Measurements from ENCODE around the gene TRIM54.
"Not testable (repeated sequence)": the region's sequence is repeated elsewhere in the genome, so short reads cannot be mapped to it uniquely, and the experiment has no call there.

Gene TRIM54

DNA sequence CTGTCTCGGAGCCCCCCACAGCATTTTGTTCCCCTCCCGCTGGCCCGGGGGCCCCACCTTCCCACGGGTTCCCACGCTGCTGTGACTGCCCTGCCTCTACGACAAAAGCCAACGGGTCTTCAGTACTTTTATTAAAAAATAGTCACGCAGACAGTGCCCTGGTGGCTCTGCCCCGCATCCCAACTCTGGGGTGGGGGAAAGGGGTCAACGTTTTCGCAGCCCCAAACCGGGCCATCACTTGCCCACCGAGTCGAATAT is 25.0 kb downstream of the TRIM54 start:
- no peak overlapping the region for H3K4me3 ChIP-seq (ENCODE audit: low read depth in 1 of 2, low read length in 2 of 2)
- H3K27ac ChIP-seq (ENCODE audit: low read depth, low read length) = no peak overlapping the region
- H3K9me3 ChIP-seq (ENCODE audit: low read length) = no peaks in the 10 kb centered on the region
- H3K9ac ChIP-seq (ENCODE audit: low read length) = no peak overlapping the region
- H3K4me1 ChIP-seq (ENCODE audit: insufficient read depth, low read length) = peaks cover 8% of the 10 kb centered on the region
- peaks cover 11% of the 10 kb centered on the region for H3K36me3 ChIP-seq (ENCODE audit: insufficient read depth, low read length)
- H3K27me3 ChIP-seq (ENCODE audit: control insufficient read depth in 1 of 2, insufficient read depth in 2 of 2, low read length in 2 of 2) = peaks cover 20 to 35% of the 10 kb centered on the region in 2 donors

GRCh38 chr2:27307545-27308358 is 25.5 kb downstream of the TRIM54 start:
- Histone ChIP-seq H3K27me3 (ENCODE audit: control insufficient read depth in 1 of 2, insufficient read depth in 2 of 2, low read length in 2 of 2) (peaks cover 20 to 35% of the 10 kb centered on the region in 2 donors), H3K4me1 (ENCODE audit: insufficient read depth, low read length) (peaks cover 8% of the 10 kb centered on the region), H3K27ac (ENCODE audit: low read depth, low read length) (no peak overlapping the region), H3K9me3 (ENCODE audit: low read length) (no peaks in the 10 kb centered on the region), H3K9ac (ENCODE audit: low read length) (no peak overlapping the region), H3K4me3 (ENCODE audit: low read depth in 1 of 2, low read length in 2 of 2) (no peak overlapping the region), H3K36me3 (ENCODE audit: insufficient read depth, low read length) (peaks cover 17% of the 10 kb centered on the region)

DNA sequence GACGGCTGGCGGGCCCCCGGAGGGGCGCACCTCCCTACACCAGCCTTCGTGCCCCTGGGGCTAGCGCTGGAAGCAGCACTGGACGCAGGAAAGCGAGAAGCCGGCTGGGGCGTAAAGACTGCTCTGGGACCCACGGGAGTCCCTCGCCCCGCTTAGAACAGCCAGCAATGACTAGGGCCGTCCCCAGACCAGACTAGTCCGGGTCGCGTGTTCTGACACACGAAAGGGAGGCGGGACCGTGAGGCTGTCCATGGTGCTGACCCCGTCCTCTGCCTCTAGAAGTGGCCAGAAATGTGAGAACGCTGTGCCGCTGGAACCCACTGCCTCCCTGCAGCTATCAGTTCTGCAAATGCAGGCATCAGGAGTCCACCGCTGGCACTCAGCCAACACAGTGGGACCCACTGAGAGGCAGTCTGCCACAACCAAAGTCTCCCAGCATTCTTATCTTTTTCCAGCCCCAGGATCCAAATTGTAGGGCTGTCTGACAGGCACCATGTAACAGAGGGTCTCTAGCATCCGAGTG is 26.2 kb downstream of the TRIM54 start, which contains the start of gene UCN:
TSS of gene UCN (minus strand) at position 87 of the 523 bp plus-strand sequence. CDS start 550 bp downstream, outside the sequence.
- H3K4me3 ChIP-seq (ENCODE audit: low read depth in 1 of 2, low read length in 2 of 2) = no peak within 1 kb of the TSS
- peaks cover 17% of the 10 kb centered on the region for H3K36me3 ChIP-seq (ENCODE audit: insufficient read depth, low read length)

DNA sequence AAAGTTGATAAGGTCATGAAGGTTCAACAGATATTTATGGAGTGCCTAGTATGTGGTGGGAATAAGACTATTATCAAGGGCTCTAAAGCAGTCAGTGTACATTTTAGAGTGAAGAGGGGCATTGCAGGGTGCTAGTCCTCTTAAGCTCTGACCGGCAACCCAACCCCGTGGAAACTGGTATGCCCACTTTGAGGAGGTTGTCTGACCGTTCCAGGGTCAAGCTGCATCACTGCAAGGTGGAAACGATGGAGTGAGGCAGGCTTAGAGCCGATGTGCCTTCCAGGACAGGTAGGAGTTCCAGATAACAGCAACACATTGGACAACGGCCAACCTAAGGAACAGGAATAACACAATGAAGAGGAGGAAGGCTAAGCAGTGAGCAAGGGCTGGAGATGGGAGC is 27.4 kb downstream of the TRIM54 start:
- Histone ChIP-seq H3K27me3 (ENCODE audit: control insufficient read depth in 1 of 2, insufficient read depth in 2 of 2, low read length in 2 of 2) (peaks cover 20 to 35% of the 10 kb centered on the region in 2 donors), H3K36me3 (ENCODE audit: insufficient read depth, low read length) (peaks cover 17% of the 10 kb centered on the region), H3K9me3 (ENCODE audit: low read length) (no peaks in the 10 kb centered on the region)

More for the DNA sequence above, 26.2 kb downstream of the TRIM54 start, which contains the start of gene UCN:
- Histone ChIP-seq H3K27me3 (ENCODE audit: control insufficient read depth in 1 of 2, insufficient read depth in 2 of 2, low read length in 2 of 2) (peaks cover 20 to 35% of the 10 kb centered on the region in 2 donors), H3K9ac (ENCODE audit: low read length) (no peak within 1 kb of the TSS), H3K9me3 (ENCODE audit: low read length) (no peaks in the 10 kb centered on the region), H3K27ac (ENCODE audit: low read depth, low read length) (no peak within 1 kb of the TSS), H3K4me1 (ENCODE audit: insufficient read depth, low read length) (peaks cover 8% of the 10 kb centered on the region)

DNA sequence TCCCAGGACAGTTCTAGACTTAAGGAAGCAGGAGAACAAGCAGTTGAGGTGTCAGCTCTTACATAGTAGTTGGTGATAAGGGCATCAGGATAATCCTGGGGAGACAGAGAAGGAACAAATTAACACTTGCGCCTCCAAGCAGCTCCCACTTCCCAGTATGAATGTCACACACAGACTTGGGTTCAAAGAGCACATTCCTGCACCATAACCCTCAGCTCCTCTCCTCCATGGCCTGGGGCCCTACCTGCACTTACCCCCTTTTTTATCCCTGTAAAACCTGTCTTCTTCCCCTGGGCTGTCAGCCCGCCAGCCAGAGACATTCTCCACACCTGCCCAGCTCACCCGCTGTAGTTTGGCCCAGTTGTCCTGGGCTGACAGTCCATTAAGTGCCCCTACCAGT is 29.9 kb downstream of the TRIM54 start:
- Histone ChIP-seq H3K4me1 (ENCODE audit: insufficient read depth, low read length) (peaks cover 5% of the 10 kb centered on the region), H3K27me3 (ENCODE audit: control insufficient read depth in 1 of 2, insufficient read depth in 2 of 2, low read length in 2 of 2) (peaks cover 6 to 16% of the 10 kb centered on the region in 2 donors), H3K36me3 (ENCODE audit: insufficient read depth, low read length) (peaks cover 28% of the 10 kb centered on the region), H3K9me3 (ENCODE audit: low read length) (no peaks in the 10 kb centered on the region), H3K4me3 (ENCODE audit: low read depth in 1 of 2, low read length in 2 of 2) (no peak overlapping the region), H3K9ac (ENCODE audit: low read length) (no peak overlapping the region), H3K27ac (ENCODE audit: low read depth, low read length) (no peak overlapping the region)

More for the DNA sequence above, 27.4 kb downstream of the TRIM54 start:
- Histone ChIP-seq H3K4me1 (ENCODE audit: insufficient read depth, low read length) (peaks cover 8% of the 10 kb centered on the region), H3K4me3 (ENCODE audit: low read depth in 1 of 2, low read length in 2 of 2) (no peak overlapping the region), H3K27ac (ENCODE audit: low read depth, low read length) (no peak overlapping the region), H3K9ac (ENCODE audit: low read length) (no peak overlapping the region)

GRCh38 chr2:27313882-27314645 is 31.8 kb downstream of the TRIM54 start:
- H3K36me3 ChIP-seq (ENCODE audit: insufficient read depth, low read length) = peaks cover 28% of the 10 kb centered on the region
- H3K27ac ChIP-seq (ENCODE audit: low read depth, low read length) = no peak overlapping the region
- no peak overlapping the region for H3K4me3 ChIP-seq (ENCODE audit: low read depth in 1 of 2, low read length in 2 of 2)
- no peak overlapping the region for H3K9ac ChIP-seq (ENCODE audit: low read length)
- H3K4me1 ChIP-seq (ENCODE audit: insufficient read depth, low read length) = no peaks in the 10 kb centered on the region
- no peaks in the 10 kb centered on the region for H3K9me3 ChIP-seq (ENCODE audit: low read length)
- H3K27me3 ChIP-seq (ENCODE audit: control insufficient read depth in 1 of 2, insufficient read depth in 2 of 2, low read length in 2 of 2) = no peaks in the 10 kb centered on the region

DNA sequence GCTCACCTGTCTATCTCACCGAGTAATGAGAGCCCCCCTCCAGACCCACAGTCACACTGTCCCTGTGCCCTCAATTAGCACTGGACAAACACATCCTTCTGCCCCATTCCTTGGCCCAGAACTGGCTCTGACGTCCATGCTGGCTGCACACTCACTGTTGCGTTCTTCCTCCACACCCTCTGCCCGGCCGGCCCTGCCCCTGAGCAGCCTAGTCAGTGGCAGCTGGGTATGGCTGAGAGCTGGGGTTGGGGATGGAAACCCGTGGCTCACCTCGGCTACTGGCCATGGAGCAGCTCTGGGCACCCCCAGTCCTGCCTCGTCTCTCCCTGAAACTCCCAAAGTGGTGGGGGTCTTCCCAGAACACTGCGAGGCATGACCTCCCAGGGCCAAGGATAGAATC is 32.5 kb downstream of the TRIM54 start:
- H3K4me3 ChIP-seq (ENCODE audit: low read depth in 1 of 2, low read length in 2 of 2) = no peak overlapping the region
- H3K36me3 ChIP-seq (ENCODE audit: insufficient read depth, low read length) = peaks cover 24% of the 10 kb centered on the region
- no peak overlapping the region for H3K9ac ChIP-seq (ENCODE audit: low read length)
- H3K9me3 ChIP-seq (ENCODE audit: low read length) = no peaks in the 10 kb centered on the region
- no peaks in the 10 kb centered on the region for H3K27me3 ChIP-seq (ENCODE audit: control insufficient read depth in 1 of 2, insufficient read depth in 2 of 2, low read length in 2 of 2)
- no peaks in the 10 kb centered on the region for H3K4me1 ChIP-seq (ENCODE audit: insufficient read depth, low read length)
- H3K27ac ChIP-seq (ENCODE audit: low read depth, low read length) = no peak overlapping the region

DNA sequence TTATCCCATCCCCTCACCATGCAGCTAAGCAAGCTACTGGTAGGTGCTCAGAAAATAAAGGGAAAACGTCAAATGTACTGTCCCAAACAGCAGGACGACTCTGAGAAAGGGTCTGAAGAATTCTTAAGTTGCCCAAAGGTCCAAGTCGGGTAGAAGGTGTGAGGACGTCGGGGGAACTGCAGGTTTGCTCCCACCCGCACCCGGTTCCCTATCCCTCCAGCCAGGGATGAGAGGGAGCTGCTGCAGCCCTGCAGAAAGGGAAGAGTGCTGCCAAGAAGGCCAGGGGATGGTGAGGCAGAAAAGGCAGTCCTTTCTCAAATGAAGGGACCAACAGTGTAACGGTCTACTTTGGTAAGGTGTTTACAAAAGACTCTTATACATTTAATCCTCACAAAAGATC is 32.9 kb downstream of the TRIM54 start:
- no peaks in the 10 kb centered on the region for H3K4me1 ChIP-seq (ENCODE audit: insufficient read depth, low read length)
- no peaks in the 10 kb centered on the region for H3K9me3 ChIP-seq (ENCODE audit: low read length)
- H3K27me3 ChIP-seq (ENCODE audit: control insufficient read depth in 1 of 2, insufficient read depth in 2 of 2, low read length in 2 of 2) = no peaks in the 10 kb centered on the region
- H3K9ac ChIP-seq (ENCODE audit: low read length) = no peak overlapping the region
- H3K27ac ChIP-seq (ENCODE audit: low read depth, low read length) = no peak overlapping the region
- peaks cover 23% of the 10 kb centered on the region for H3K36me3 ChIP-seq (ENCODE audit: insufficient read depth, low read length)
- no peak overlapping the region for H3K4me3 ChIP-seq (ENCODE audit: low read depth in 1 of 2, low read length in 2 of 2)

DNA sequence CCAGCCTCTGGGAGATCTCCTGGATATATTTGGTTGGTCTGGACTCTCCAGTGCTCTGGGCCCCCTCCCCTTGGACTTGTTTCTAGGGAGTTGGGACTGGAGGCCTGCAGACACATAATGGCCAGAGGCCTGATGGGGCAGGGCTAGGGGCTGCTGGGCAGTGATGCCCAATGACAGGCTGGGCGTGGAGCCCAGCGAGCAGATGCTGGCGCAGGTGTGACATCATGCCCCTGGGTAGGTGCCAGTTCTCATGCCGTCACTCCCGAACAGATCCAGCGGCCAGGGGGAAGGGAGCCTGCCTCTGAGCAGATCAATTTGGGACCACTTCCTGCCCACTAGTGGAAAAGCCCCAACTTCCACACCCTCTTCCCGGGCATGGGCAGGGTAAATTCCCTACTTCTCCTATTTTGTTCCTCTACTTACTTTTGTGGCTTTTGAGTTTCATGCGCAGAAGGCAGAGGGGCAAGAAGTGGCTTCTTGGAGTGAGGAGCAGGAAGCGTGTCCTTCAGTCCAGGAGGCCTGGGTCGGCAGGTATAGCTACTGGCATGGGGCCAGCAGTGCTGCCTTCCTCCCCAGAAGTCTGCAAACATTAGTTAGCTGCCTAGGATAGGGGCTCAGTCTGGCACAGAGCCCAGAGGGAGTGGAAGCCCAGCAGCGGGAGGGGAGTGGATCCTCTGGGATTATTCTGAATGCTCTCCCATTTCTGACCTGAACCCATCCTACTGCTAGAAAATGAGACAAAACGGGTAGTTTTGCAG is 34.6 kb downstream of the TRIM54 start:
- Histone ChIP-seq H3K4me1 (ENCODE audit: insufficient read depth, low read length) (peaks cover 5% of the 10 kb centered on the region), H3K27me3 (ENCODE audit: control insufficient read depth in 1 of 2, insufficient read depth in 2 of 2, low read length in 2 of 2) (no peaks in the 10 kb centered on the region), H3K36me3 (ENCODE audit: insufficient read depth, low read length) (peaks cover 16% of the 10 kb centered on the region), H3K27ac (ENCODE audit: low read depth, low read length) (no peak overlapping the region), H3K4me3 (ENCODE audit: low read depth in 1 of 2, low read length in 2 of 2) (no peak overlapping the region), H3K9me3 (ENCODE audit: low read length) (no peaks in the 10 kb centered on the region), H3K9ac (ENCODE audit: low read length) (no peak overlapping the region)

- H3K9me3 ChIP-seq (ENCODE audit: low read length); H3K27ac ChIP-seq (ENCODE audit: low read depth, low read length); H3K9ac ChIP-seq (ENCODE audit: low read length); H3K27me3 ChIP-seq (ENCODE audit: control insufficient read depth in 1 of 2, insufficient read depth in 2 of 2, low read length in 2 of 2); H3K4me3 ChIP-seq (ENCODE audit: low read depth in 1 of 2, low read length in 2 of 2): not testable (repeated sequence)
- H3K36me3 ChIP-seq (ENCODE audit: insufficient read depth, low read length) = peaks cover 11% of the 10 kb centered on the region
- H3K4me1 ChIP-seq (ENCODE audit: insufficient read depth, low read length) = peaks cover 21% of the 10 kb centered on the region
Observed at GRCh38 chr2:27319839-27320238, 37.6 kb downstream of the TRIM54 start.

DNA sequence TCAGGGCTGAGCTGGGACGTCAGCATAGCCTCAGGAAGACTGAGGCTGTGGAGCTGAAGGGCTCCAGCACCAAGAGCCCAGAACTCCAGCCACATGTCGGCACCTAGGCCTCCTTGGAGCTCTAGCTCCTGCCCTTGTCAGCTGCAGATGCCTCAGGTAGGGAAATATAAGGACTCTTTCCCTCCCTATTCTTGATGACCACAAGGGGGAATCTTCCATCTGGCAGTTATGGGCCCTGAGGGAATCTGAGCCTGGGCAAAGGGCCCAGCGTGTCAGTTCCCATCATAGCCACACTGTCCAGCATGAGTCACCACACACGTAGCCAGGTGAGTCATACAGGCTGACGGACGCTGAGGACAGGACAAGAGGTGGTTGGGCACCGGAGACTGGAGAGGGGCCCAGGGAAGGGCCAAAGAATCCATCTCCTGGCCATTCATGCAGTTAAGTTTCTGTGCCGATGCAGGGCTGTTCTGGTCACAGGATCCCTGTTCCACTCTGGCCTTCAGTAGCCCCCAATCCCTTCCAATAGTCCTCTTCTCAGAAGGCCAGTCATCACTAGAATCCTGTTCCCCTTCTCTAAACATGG is 38.8 kb downstream of the TRIM54 start:
- Histone ChIP-seq H3K4me1 (ENCODE audit: insufficient read depth, low read length) (peaks cover 21% of the 10 kb centered on the region), H3K9ac (ENCODE audit: low read length) (no peak overlapping the region), H3K27ac (ENCODE audit: low read depth, low read length) (no peak overlapping the region), H3K36me3 (ENCODE audit: insufficient read depth, low read length) (peaks cover 14% of the 10 kb centered on the region), H3K4me3 (ENCODE audit: low read depth in 1 of 2, low read length in 2 of 2) (no peak overlapping the region), H3K9me3 (ENCODE audit: low read length) (no peaks in the 10 kb centered on the region), H3K27me3 (ENCODE audit: control insufficient read depth in 1 of 2, insufficient read depth in 2 of 2, low read length in 2 of 2) (no peaks in the 10 kb centered on the region)

All from muscle layer of colon (tissue), 2 donors.